ENCODE data around the gene POU2F1. TPM values are rescaled to one million over a fixed set of nuclear protein-coding genes. Genes with fewer than 3 reads are reported as not detected.

POU2F1 gene
- total RNA-seq, 1 experiment from 2014 or later, result 28.5 TPM

GRCh38 chr1:167423684-167424619 lies 203.3 kb downstream of the POU2F1 start:
- POLR2A ChIA-PET (ENCODE audit: unreplicated experiment), result no interaction called here
- H3K4me3 ChIP-seq, result no peak overlapping the region
- intact Hi-C loops (cut with micrococcal nuclease; ENCODE audit: unreplicated experiment), result no loop called here
- no peak overlapping the region for H2AFZ ChIP-seq
- H3K9me2 ChIP-seq (ENCODE audit: insufficient read depth), result no peaks in the 10 kb centered on the region
- H3K4me2 ChIP-seq, result no peak overlapping the region
- peaks cover 6% of the 10 kb centered on the region; the same call in 1 of the 2 replicates for H3K4me1 ChIP-seq (replicated peaks; ENCODE audit: insufficient read depth)
- H3K9me3 ChIP-seq (ENCODE audit: insufficient read depth, low read depth), result no peaks in the 10 kb centered on the region
- H3F3A ChIP-seq (ENCODE audit: insufficient read depth, low read depth), result no peaks in the 10 kb centered on the region
- no peak overlapping the region for H3K27ac ChIP-seq
- CTCF ChIA-PET, result no interaction called here
- 0 out of 2 replicates have a peak, but pooled peaks cover 5% of the 10 kb centered on the region for H3K36me3 ChIP-seq (ENCODE audit: low read depth)
- no TSS peak for BruUV-seq (replicated peaks)
- DNase-seq, result no peak
- H4K20me1 ChIP-seq (ENCODE audit: insufficient read depth), result no peaks in the 10 kb centered on the region
- no peak for TF ChIP-seq EZH2 (IDR thresholded peaks at IDR 0.05; ENCODE audit: low read depth)
- TF ChIP-seq, protein P1, sequence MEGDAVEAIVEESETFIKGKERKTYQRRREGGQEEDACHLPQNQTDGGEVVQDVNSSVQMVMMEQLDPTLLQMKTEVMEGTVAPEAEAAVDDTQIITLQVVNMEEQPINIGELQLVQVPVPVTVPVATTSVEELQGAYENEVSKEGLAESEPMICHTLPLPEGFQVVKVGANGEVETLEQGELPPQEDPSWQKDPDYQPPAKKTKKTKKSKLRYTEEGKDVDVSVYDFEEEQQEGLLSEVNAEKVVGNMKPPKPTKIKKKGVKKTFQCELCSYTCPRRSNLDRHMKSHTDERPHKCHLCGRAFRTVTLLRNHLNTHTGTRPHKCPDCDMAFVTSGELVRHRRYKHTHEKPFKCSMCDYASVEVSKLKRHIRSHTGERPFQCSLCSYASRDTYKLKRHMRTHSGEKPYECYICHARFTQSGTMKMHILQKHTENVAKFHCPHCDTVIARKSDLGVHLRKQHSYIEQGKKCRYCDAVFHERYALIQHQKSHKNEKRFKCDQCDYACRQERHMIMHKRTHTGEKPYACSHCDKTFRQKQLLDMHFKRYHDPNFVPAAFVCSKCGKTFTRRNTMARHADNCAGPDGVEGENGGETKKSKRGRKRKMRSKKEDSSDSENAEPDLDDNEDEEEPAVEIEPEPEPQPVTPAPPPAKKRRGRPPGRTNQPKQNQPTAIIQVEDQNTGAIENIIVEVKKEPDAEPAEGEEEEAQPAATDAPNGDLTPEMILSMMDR (conservative IDR thresholded peaks at IDR 0.05), result no peak
- H3K79me2 ChIP-seq (ENCODE audit: low read depth), result no peaks in the 10 kb centered on the region
- no peaks in the 10 kb centered on the region for H3K27me3 ChIP-seq (ENCODE audit: insufficient read depth, low read depth)

GRCh38 chr1:167425482-167425881 lies 204.8 kb downstream of the POU2F1 start:
- H3K27me3 ChIP-seq (ENCODE audit: insufficient read depth, low read depth), result no peaks in the 10 kb centered on the region
- CTCF ChIA-PET, result no interaction called here
- no peaks in the 10 kb centered on the region for H3K36me3 ChIP-seq (ENCODE audit: low read depth)
- H3K9me2 ChIP-seq (ENCODE audit: insufficient read depth), result no peaks in the 10 kb centered on the region
- H3K4me2 ChIP-seq, result no peak overlapping the region
- H3K9me3 ChIP-seq (ENCODE audit: insufficient read depth, low read depth), result no peaks in the 10 kb centered on the region
- no peak overlapping the region for H2AFZ ChIP-seq
- no peak overlapping the region for H3K27ac ChIP-seq
- peaks cover 2% of the 10 kb centered on the region; the same call in 1 of the 2 replicates for H3K4me1 ChIP-seq (replicated peaks; ENCODE audit: insufficient read depth)
- DNase-seq, result no peak
- BruUV-seq (replicated peaks), result no TSS peak
- intact Hi-C loops (cut with micrococcal nuclease; ENCODE audit: unreplicated experiment), result no loop called here
- H3F3A ChIP-seq (ENCODE audit: insufficient read depth, low read depth), result no peaks in the 10 kb centered on the region
- TF ChIP-seq, protein P1 (conservative IDR thresholded peaks at IDR 0.05), result no peak
- TF ChIP-seq EZH2 (IDR thresholded peaks at IDR 0.05; ENCODE audit: low read depth), result no peak
- H3K79me2 ChIP-seq (ENCODE audit: low read depth), result no peaks in the 10 kb centered on the region
- H4K20me1 ChIP-seq (ENCODE audit: insufficient read depth), result no peaks in the 10 kb centered on the region
- POLR2A ChIA-PET (ENCODE audit: unreplicated experiment), result no interaction called here
- H3K4me3 ChIP-seq, result no peak overlapping the region

- BruUV-seq (replicated peaks), result no TSS peak
- H3K79me2 ChIP-seq (ENCODE audit: low read depth), result no peaks in the 10 kb centered on the region
- H3K27ac ChIP-seq, result no peak overlapping the region
- DNase-seq, result no peak
- H3K9me3 ChIP-seq (ENCODE audit: insufficient read depth, low read depth), result no peaks in the 10 kb centered on the region
- H3K4me1 ChIP-seq (replicated peaks; ENCODE audit: insufficient read depth), result no peaks in the 10 kb centered on the region
- H3K4me3 ChIP-seq, result no peak overlapping the region
- no peaks in the 10 kb centered on the region for H4K20me1 ChIP-seq (ENCODE audit: insufficient read depth)
- intact Hi-C loops (cut with micrococcal nuclease; ENCODE audit: unreplicated experiment), result no loop called here
- H3K9me2 ChIP-seq (ENCODE audit: insufficient read depth), result no peaks in the 10 kb centered on the region
- H3F3A ChIP-seq (ENCODE audit: insufficient read depth, low read depth), result no peaks in the 10 kb centered on the region
- ChIA-PET POLR2A (ENCODE audit: unreplicated experiment) (no interaction called here), CTCF (no interaction called here)
- H3K27me3 ChIP-seq (ENCODE audit: insufficient read depth, low read depth), result no peaks in the 10 kb centered on the region
- no peak overlapping the region for H3K4me2 ChIP-seq
- TF ChIP-seq, protein P1 (conservative IDR thresholded peaks at IDR 0.05), result no peak
- TF ChIP-seq EZH2 (IDR thresholded peaks at IDR 0.05; ENCODE audit: low read depth), result no peak
- no peak overlapping the region for H2AFZ ChIP-seq
- H3K36me3 ChIP-seq (ENCODE audit: low read depth), result no peaks in the 10 kb centered on the region
Observed at GRCh38 chr1:167426716-167427115, 206.0 kb downstream of the POU2F1 start.
